ENCODE results near the gene FES.
"Not testable (repeated sequence)": the region's sequence is repeated elsewhere in the genome, so short reads cannot be mapped to it uniquely, and the experiment has no call there.

Gene FES

GRCh38 chr15:90909976-90910375 lies 25.7 kb downstream of the FES start:
- DNase-seq (ENCODE audit: low spot score): no peak

- no peak for DNase-seq (ENCODE audit: low spot score)
Observed at GRCh38 chr15:90910441-90911301, 26.4 kb downstream of the FES start.

- DNase-seq (ENCODE audit: low spot score): no peak
Observed at GRCh38 chr15:90911302-90911623, 27.0 kb downstream of the FES start.

- DNase-seq (ENCODE audit: low spot score): no peak
Observed at GRCh38 chr15:90911906-90912769, 27.8 kb downstream of the FES start.

GRCh38 chr15:90912770-90913075 lies 28.4 kb downstream of the FES start:
- no peak for DNase-seq (ENCODE audit: low spot score)

- no peak for DNase-seq (ENCODE audit: low spot score)
Observed at GRCh38 chr15:90913398-90913944, 29.2 kb downstream of the FES start.

GRCh38 chr15:90914305-90915080 lies 30.2 kb downstream of the FES start:
- no peak for DNase-seq (ENCODE audit: low spot score)

GRCh38 chr15:90915216-90915807 lies 31.0 kb downstream of the FES start:
- no peak for DNase-seq (ENCODE audit: low spot score)

GRCh38 chr15:90915808-90916440 lies 31.6 kb downstream of the FES start:
- no peak for DNase-seq (ENCODE audit: low spot score)

- no peak for DNase-seq (ENCODE audit: low spot score)
Observed at GRCh38 chr15:90916461-90916860, 32.2 kb downstream of the FES start.

GRCh38 chr15:90917569-90917968 lies 33.3 kb downstream of the FES start:
- DNase-seq (ENCODE audit: low spot score): no peak

GRCh38 chr15:90918034-90918788 lies 33.9 kb downstream of the FES start:
- no peak for DNase-seq (ENCODE audit: low spot score)

- DNase-seq (ENCODE audit: low spot score): no peak
Observed at GRCh38 chr15:90918835-90919234, 34.5 kb downstream of the FES start.

GRCh38 chr15:90921887-90922286 lies 37.6 kb downstream of the FES start:
- no peak for DNase-seq (ENCODE audit: low spot score)

- not testable (repeated sequence) for DNase-seq (ENCODE audit: low spot score)
Observed at GRCh38 chr15:90922712-90923322, 38.5 kb downstream of the FES start.

- DNase-seq (ENCODE audit: low spot score): no peak
Observed at GRCh38 chr15:90924375-90924774, 40.1 kb downstream of the FES start.

GRCh38 chr15:90926766-90927165 lies 42.5 kb downstream of the FES start:
- DNase-seq (ENCODE audit: low spot score): not testable (repeated sequence)

- not testable (repeated sequence) for DNase-seq (ENCODE audit: low spot score)
Observed at GRCh38 chr15:90928106-90928505, 43.8 kb downstream of the FES start.

- DNase-seq (ENCODE audit: low spot score): no peak
Observed at GRCh38 chr15:90929246-90930019, 45.1 kb downstream of the FES start.

Measured in CD4-positive, alpha-beta T cell treated with Interleukin-2 at 100 ng/mL for 4 hours (primary cell).